Skeletal muscle tissue (tissue), 4 donors: ENCODE data around the gene GTF2H4. TPM values are rescaled to one million over a fixed set of nuclear protein-coding genes. Genes with fewer than 3 reads are reported as not detected.
"Not testable (repeated sequence)": the region's sequence is repeated elsewhere in the genome, so short reads cannot be mapped to it uniquely, and the experiment has no call there.

Source experiments
- H3K27ac ChIP-seq: one replicate; pipeline ENCODE4 v1.7.0; 2013; ENCODE audit warnings: mild to moderate bottlenecking, low read depth, low read length, inconsistent platforms
- H3K27me3 ChIP-seq, 3 donors: one replicate each; pipeline ENCODE4 v1.7.0; 2013; ENCODE audit warnings: low read length in 3 of 3; ENCODE audit not compliant: control insufficient read depth in 3 of 3, insufficient read depth in 3 of 3
- H3K36me3 ChIP-seq, 3 donors: one replicate each; pipeline ENCODE4 v1.7.0; 2013; ENCODE audit warnings: low read length in 3 of 3; ENCODE audit not compliant: control insufficient read depth in 3 of 3, insufficient read depth in 3 of 3
- H3K4me1 ChIP-seq, 3 donors: one replicate each; pipeline ENCODE4 v1.7.0; 2013; ENCODE audit warnings: low read length in 3 of 3, mild to moderate bottlenecking in 3 of 3; ENCODE audit not compliant: control insufficient read depth in 3 of 3, insufficient read depth in 3 of 3
- H3K4me3 ChIP-seq, 3 donors: one replicate each; pipeline ENCODE4 v1.7.0; 2013; ENCODE audit warnings: low read length in 3 of 3
- H3K9ac ChIP-seq, 3 donors: one replicate each; pipeline ENCODE4 v1.7.0; 2013; ENCODE audit warnings: low read length in 3 of 3, mild to moderate bottlenecking in 3 of 3, moderate library complexity in 2 of 3, low read depth in 1 of 3
- H3K9me3 ChIP-seq, 3 donors: one replicate each; pipeline ENCODE4 v1.7.0; 2013; ENCODE audit warnings: low read length in 3 of 3; ENCODE audit not compliant: control insufficient read depth in 3 of 3
- total RNA-seq: library from RNA; depleted of rRNA; stranded (reverse); fragments of >200 nt; gene quantifications from one replicate; pipeline ENCODE4 v1.2.3, GENCODE V29; 2014
- donor health status: Osteomylitis.

GTF2H4 gene
- total RNA-seq, 1 donor from 2014 or later, result 7.3 TPM

- H3K4me1 ChIP-seq, result peaks cover 16 to 27% (median 23%) of the 10 kb centered on the region in 3 donors
- not testable (repeated sequence) for H3K36me3 ChIP-seq, H3K4me3 ChIP-seq, H3K27me3 ChIP-seq, H3K27ac ChIP-seq, H3K9ac ChIP-seq, H3K9me3 ChIP-seq
Measured at GRCh38 chr6:30873795-30874194, 34.2 kb upstream of the GTF2H4 start.

- no peaks in the 10 kb centered on the region for H3K36me3 ChIP-seq
- no peak overlapping the region for H3K4me3 ChIP-seq
- no peak overlapping the region for H3K27ac ChIP-seq
- no peaks in the 10 kb centered on the region for H3K27me3 ChIP-seq
- peaks cover 16 to 30% (median 28%) of the 10 kb centered on the region in 3 donors for H3K4me1 ChIP-seq
- no peak overlapping the region for H3K9ac ChIP-seq
- no peaks in the 10 kb centered on the region for H3K9me3 ChIP-seq
Measured at GRCh38 chr6:30875244-30876038, 32.6 kb upstream of the GTF2H4 start.

- Histone ChIP-seq H3K4me3 (no peak overlapping the region), H3K9me3 (no peaks in the 10 kb centered on the region), H3K9ac (no peak overlapping the region), H3K36me3 (no peaks in the 10 kb centered on the region), H3K4me1 (peaks cover 16 to 30% (median 28%) of the 10 kb centered on the region in 3 donors), H3K27me3 (no peaks in the 10 kb centered on the region), H3K27ac (peak overlapping the region; percentile 91)
Measured at GRCh38 chr6:30876039-30876730, 31.8 kb upstream of the GTF2H4 start.

GRCh38 chr6:30877419-30878262 lies 30.4 kb upstream of the GTF2H4 start:
- no peaks in the 10 kb centered on the region for H3K27me3 ChIP-seq
- no peaks in the 10 kb centered on the region for H3K9me3 ChIP-seq
- H3K9ac ChIP-seq, result peak overlapping the region; percentile 77 to 82 (median 81)
- H3K4me1 ChIP-seq, result peaks cover 26 to 43% (median 42%) of the 10 kb centered on the region in 3 donors
- no peaks in the 10 kb centered on the region for H3K36me3 ChIP-seq
- H3K4me3 ChIP-seq, result peak overlapping the region; percentile 64 to 68 (median 66)
- H3K27ac ChIP-seq, result peak overlapping the region; percentile 91

GRCh38 chr6:30879684-30880427 lies 28.2 kb upstream of the GTF2H4 start:
- no peak overlapping the region for H3K9ac ChIP-seq
- H3K27ac ChIP-seq, result no peak overlapping the region
- H3K9me3 ChIP-seq, result no peaks in the 10 kb centered on the region
- H3K4me1 ChIP-seq, result peaks cover 36 to 58% (median 57%) of the 10 kb centered on the region in 3 donors
- H3K36me3 ChIP-seq, result no peaks in the 10 kb centered on the region
- H3K27me3 ChIP-seq, result no peaks in the 10 kb centered on the region
- H3K4me3 ChIP-seq, result no peak overlapping the region

GRCh38 chr6:30880698-30881252 lies 27.2 kb upstream of the GTF2H4 start:
- no peaks in the 10 kb centered on the region for H3K9me3 ChIP-seq
- H3K27me3 ChIP-seq, result no peaks in the 10 kb centered on the region
- H3K4me1 ChIP-seq, result peaks cover 45 to 67% (median 63%) of the 10 kb centered on the region in 3 donors
- no peaks in the 10 kb centered on the region for H3K36me3 ChIP-seq
- H3K4me3 ChIP-seq, result no peak overlapping the region
- no peak overlapping the region for H3K27ac ChIP-seq
- no peak overlapping the region for H3K9ac ChIP-seq

- Histone ChIP-seq H3K27me3 (no peaks in the 10 kb centered on the region), H3K4me3 (peak overlapping the region in 1 of 3 donors; percentile 22), H3K9ac (peak overlapping the region in 2 of 3 donors; percentile 50 to 89), H3K36me3 (no peaks in the 10 kb centered on the region), H3K4me1 (peaks cover 49 to 72% (median 65%) of the 10 kb centered on the region in 3 donors), H3K9me3 (no peaks in the 10 kb centered on the region), H3K27ac (peak overlapping the region; percentile 93)
Measured at GRCh38 chr6:30881392-30882203, 26.4 kb upstream of the GTF2H4 start.

GRCh38 chr6:30882204-30882758 lies 25.7 kb upstream of the GTF2H4 start:
- Histone ChIP-seq H3K9ac (peak overlapping the region in 2 of 3 donors; percentile 50 to 89), H3K9me3 (no peaks in the 10 kb centered on the region), H3K4me3 (no peak overlapping the region), H3K4me1 (peaks cover 52 to 73% (median 67%) of the 10 kb centered on the region in 3 donors), H3K27me3 (no peaks in the 10 kb centered on the region), H3K36me3 (no peaks in the 10 kb centered on the region), H3K27ac (peak overlapping the region; percentile 93)
